ENCODE data around the gene TGFBR3L. TPM values are rescaled to one million over a fixed set of nuclear protein-coding genes. Genes with fewer than 3 reads are reported as not detected.

The TGFBR3L gene
- total and polyA plus RNA-seq, 2 of the 8 experiments (the other 6 are each of a cell fraction or from before 2014, with no cell fraction given): 3.1 to 3.7 TPM

DNA sequence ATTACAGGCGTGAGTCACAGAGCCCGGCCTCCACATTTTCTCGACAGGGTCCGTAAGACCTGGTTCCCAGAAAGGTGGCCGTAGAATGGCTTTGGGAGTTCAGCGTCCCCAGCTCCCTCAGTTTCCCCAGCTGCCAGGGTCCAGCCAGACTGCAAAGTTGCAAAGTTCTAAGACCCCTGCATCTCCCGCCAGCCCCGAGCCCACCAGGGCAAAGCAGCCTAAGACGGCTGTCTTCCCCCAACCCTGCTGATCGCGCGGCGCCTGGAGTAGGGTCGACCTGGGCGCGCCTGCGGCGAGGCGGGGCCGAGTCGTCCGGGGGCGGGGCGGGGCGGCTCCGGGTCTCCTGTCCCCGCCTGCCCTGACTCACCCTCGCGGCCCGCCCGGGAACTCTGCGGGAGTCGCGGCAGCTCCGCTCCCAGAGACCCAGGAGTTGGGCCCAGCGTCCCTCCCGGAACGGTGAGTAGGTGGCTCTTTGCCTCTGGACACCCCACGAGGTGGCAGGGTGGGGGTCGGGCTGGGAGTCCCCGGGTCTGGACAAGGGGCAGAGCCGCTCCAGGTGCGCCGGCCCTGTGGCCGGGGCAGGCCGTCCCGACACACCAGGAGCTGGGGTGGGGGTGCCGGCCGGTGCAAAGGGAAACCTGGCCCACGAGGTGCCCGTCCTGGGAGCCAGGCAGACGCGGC lies 26.3 kb upstream of the TGFBR3L start, which contains the start of gene LRRC8E:
Gene LRRC8E (plus strand): TSS at position 366 of the 681 bp plus-strand sequence. CDS start 7,094 bp downstream, outside the sequence.
- peak in 1 of 2 experiments; percentile 92 for DNase-seq (ENCODE audit: low read depth in 1 of 2, low spot score in 2 of 2)
- Histone ChIP-seq H2BK5ac (ENCODE audit: low read depth, low read length) (peak within 1 kb of the TSS; percentile 16; the same call in 1 of the 2 replicates), H3K56ac (replicated peaks; ENCODE audit: insufficient read length, low read depth, low read length) (no peak within 1 kb of the TSS), H3K4me3 (ENCODE audit: extremely low read depth in 1 of 4, insufficient read depth in 2 of 4, low read depth in 3 of 4, low read length in 4 of 4) (peak within 1 kb of the TSS; percentile 51 to 69 (median 57)), H3K27ac (ENCODE audit: low read depth, low read length) (no peak within 1 kb of the TSS), H4K91ac (replicated peaks; ENCODE audit: insufficient read length, low read length) (no peak within 1 kb of the TSS), H3K9ac (replicated peaks in 1 of 4; ENCODE audit: extremely low read depth in 1 of 4, low read depth in 3 of 4, low read length in 3 of 4) (no peak within 1 kb of the TSS; a peak in 1 of 7 replicates), H3K36me3 (ENCODE audit: control insufficient read depth in 2 of 4, insufficient read depth in 4 of 4, low read length in 3 of 4) (no peaks in the 10 kb centered on the region), H3K4ac (replicated peaks; ENCODE audit: insufficient read length, low read depth, low read length) (no peak within 1 kb of the TSS), H2BK12ac (ENCODE audit: low read depth, low read length) (no peak within 1 kb of the TSS), H3K79me2 (ENCODE audit: control insufficient read depth in 1 of 2, insufficient read depth in 2 of 2, low read length in 2 of 2) (no peaks in the 10 kb centered on the region), H3K4me1 (replicated peaks in 1 of 4; ENCODE audit: control insufficient read depth in 3 of 4, insufficient read depth in 4 of 4, low read length in 3 of 4) (peaks cover 0 to 7% (median 5%) of the 10 kb centered on the region in 4 experiments; a peak in 4 of 7 replicates), H4K20me1 (replicated peaks in 1 of 2; ENCODE audit: control insufficient read depth in 1 of 2, insufficient read depth in 2 of 2, low read length in 2 of 2) (no peaks in the 10 kb centered on the region), H3K9me3 (ENCODE audit: insufficient read depth in 2 of 2, low read depth in 1 of 2, low read length in 1 of 2) (no peaks in the 10 kb centered on the region), H4K8ac (ENCODE audit: extremely low read depth, insufficient read depth, low read length) (peak within 1 kb of the TSS; percentile 71), H3K23me2 (ENCODE audit: low read depth, low read length) (peaks cover 5% of the 10 kb centered on the region; the same call in 1 of the 2 replicates), H3K27me3 (replicated peaks in 1 of 4; ENCODE audit: control insufficient read depth in 3 of 4, extremely low read depth in 1 of 4, insufficient read depth in 3 of 4, low read length in 3 of 4) (peaks cover 0 to 4% (median 3%) of the 10 kb centered on the region in 4 experiments; a peak in 4 of 7 replicates), H2AK5ac (ENCODE audit: low read depth, low read length) (no peak within 1 kb of the TSS), H3K4me2 (ENCODE audit: insufficient read depth in 1 of 2, low read depth in 2 of 2, low read length in 2 of 2) (peak within 1 kb of the TSS; percentile 55 to 73), H3K79me1 (ENCODE audit: low read depth, low read length) (no peaks in the 10 kb centered on the region), H2AFZ (ENCODE audit: low read length) (peak within 1 kb of the TSS; percentile 93; the same call in 1 of the 2 replicates), H2BK20ac (ENCODE audit: low read length) (no peak within 1 kb of the TSS), H3K23ac (ENCODE audit: insufficient read length) (no peak within 1 kb of the TSS), H2BK120ac (replicated peaks; ENCODE audit: low read depth, low read length) (no peak within 1 kb of the TSS), H4K5ac (ENCODE audit: insufficient read length, low read depth, low read length) (no peak within 1 kb of the TSS), H3K14ac (ENCODE audit: insufficient read length) (no peak within 1 kb of the TSS), H3K18ac (ENCODE audit: extremely low read depth, low read length) (peak within 1 kb of the TSS; percentile 78; the same call in 1 of the 2 replicates), H2BK15ac (ENCODE audit: low read length) (no peak within 1 kb of the TSS; the same call in 1 of the 2 replicates)
- WGBS, 2 experiments (ENCODE audit: extremely low coverage in 1 of 2, insufficient coverage in 1 of 2, insufficient read length in 1 of 2, insufficient replicate concordance in 2 of 2, low coverage in 1 of 2, low lambda C conversion rate in 2 of 2, missing lambda C conversion rate in 1 of 2): 12% methylated on average over 41 of the region's 53 CpGs; no CpG with 5 or more reads in 1 of the 2 experiments
- ChIA-PET POLR2A (ENCODE audit: partially characterized antibody) (interaction anchor here (1.0 to 1.9 kb wide), 9 partner anchors 9 to 41 kb away, joined by 3 to 9 read pairs (median 4); partner anchors contain the start of gene PRR36), CTCF (ENCODE audit: partially characterized antibody) (interaction anchor here (1.0 to 3.2 kb wide), 8 partner anchors 12 to 309 kb away, joined by 3 to 21 read pairs (median 4); no protein-coding TSS in a partner anchor)
- peak; percentile 61 for TF ChIP-seq JUND (IDR thresholded peaks at IDR 0.05; ENCODE audit: low read length)
- TF ChIP-seq, protein P1, sequence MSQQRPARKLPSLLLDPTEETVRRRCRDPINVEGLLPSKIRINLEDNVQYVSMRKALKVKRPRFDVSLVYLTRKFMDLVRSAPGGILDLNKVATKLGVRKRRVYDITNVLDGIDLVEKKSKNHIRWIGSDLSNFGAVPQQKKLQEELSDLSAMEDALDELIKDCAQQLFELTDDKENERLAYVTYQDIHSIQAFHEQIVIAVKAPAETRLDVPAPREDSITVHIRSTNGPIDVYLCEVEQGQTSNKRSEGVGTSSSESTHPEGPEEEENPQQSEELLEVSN (IDR thresholded peaks at IDR 0.05): no peak
- TF ChIP-seq MAFK (IDR thresholded peaks at IDR 0.05; ENCODE audit: low read depth, low read length): no peak
- no peak for TF ChIP-seq SP2 (IDR thresholded peaks at IDR 0.05; ENCODE audit: low read length)
- peak; percentile 69 for TF ChIP-seq KDM4A (IDR thresholded peaks at IDR 0.05; ENCODE audit: low read depth, low read length, severe bottlenecking)
- TF ChIP-seq ASH2L (IDR thresholded peaks at IDR 0.05; ENCODE audit: low read length): peak; percentile 7
- TF ChIP-seq CREB1 (IDR thresholded peaks at IDR 0.05): peak; percentile 21; the same call in 1 of the 2 replicates
- FAIRE-seq: no peak

All from H1 (cell line).